HL-60 (cell line): ENCODE measurements around the gene SCAMP2.

Experiments
- CTCF ChIP-seq: IDR thresholded peaks from one replicate; pipeline ENCODE4 v1.5.1; 2011; ENCODE audit warnings: low read length, control low read depth, inconsistent platforms; ENCODE audit not compliant: insufficient read depth
- GABPA ChIP-seq: IDR thresholded peaks from 2 replicates; pipeline ENCODE4 v1.6.1; 2012; ENCODE audit warnings: low read depth

DNA sequence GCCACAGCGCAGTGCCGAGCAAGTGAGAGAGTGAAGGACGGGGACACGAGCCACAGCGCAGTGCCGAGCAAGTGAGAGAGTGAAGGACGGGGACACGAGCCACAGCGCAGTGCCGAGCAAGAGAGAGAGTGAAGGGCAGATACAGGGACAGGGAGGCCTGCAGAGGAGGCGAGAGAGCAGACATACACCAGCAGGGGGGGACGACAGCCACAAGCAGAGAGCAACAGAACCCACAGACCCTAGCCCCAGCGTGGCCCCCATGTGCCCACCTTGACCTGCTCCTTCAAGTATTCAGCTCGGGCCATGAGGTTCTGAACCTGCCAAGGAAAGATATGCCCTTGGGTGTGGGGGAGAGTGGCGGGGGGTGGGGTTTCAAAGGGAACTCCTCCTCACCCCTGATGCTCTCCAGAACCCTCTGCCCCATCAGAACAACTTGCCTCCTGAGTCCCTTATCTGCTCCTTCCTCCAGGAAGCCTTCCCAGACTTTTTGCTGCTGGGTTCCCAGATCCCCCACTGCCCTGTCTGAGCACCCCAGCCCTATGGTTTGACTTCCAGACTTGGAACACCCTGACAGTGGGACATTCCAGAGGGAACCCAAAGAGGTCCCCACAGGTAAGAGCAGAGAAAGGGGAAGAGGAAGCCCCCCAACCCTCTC, 35.6 kb downstream of the SCAMP2 start:
- no peak for TF ChIP-seq CTCF
- TF ChIP-seq GABPA: no peak
